Stimulated activated effector memory CD8-positive, alpha-beta T cell treated with anti-CD3 and anti-CD28 coated beads, Interleukin-12 subunit alpha, Interleukin-12 subunit beta, amount 100 ng/mL, for 72 hours (primary cell): Measurements from ENCODE around the gene PIP4P1.
A peak's percentile ranks its signal among the peaks of the same experiment; 100 is the strongest.

ENCODE experiments used
- ATAC-seq: fragments of 150-1000 bp; cut with Tn5 transposase; 2 replicates; pipeline ENCODE4 v1.10.0; 2021
- DNase-seq, 2 donors: peaks; one replicate each; pipeline ENCODE4 v3.0.0; 2021 to 2022; ENCODE audit warnings: low spot score in 2 of 2
- H3K27ac Mint-ChIP-seq: one replicate; pipeline ENCODE4 v1.8.0; 2022; ENCODE audit warnings: mild to moderate bottlenecking, mixed read lengths
- H3K36me3 Mint-ChIP-seq: one replicate; pipeline ENCODE4 v1.8.0; 2022; ENCODE audit warnings: mild to moderate bottlenecking, mixed read lengths
- H3K4me1 Mint-ChIP-seq: one replicate; pipeline ENCODE4 v1.8.0; 2022; ENCODE audit warnings: mixed read lengths
- H3K4me3 Mint-ChIP-seq: one replicate; pipeline ENCODE4 v1.8.0; 2022; ENCODE audit warnings: mild to moderate bottlenecking, mixed read lengths
- H3K9me3 Mint-ChIP-seq: one replicate; pipeline ENCODE4 v1.8.0; 2022; ENCODE audit warnings: mixed read lengths

The PIP4P1 gene

GRCh38 chr14:20487396-20487725 lies 26.1 kb upstream of the PIP4P1 start:
- Mint-ChIP-seq H3K4me3 (peak overlapping the region; percentile 19), H3K27ac (peak overlapping the region; percentile 55), H3K9me3 (no peaks in the 10 kb centered on the region), H3K36me3 (no peaks in the 10 kb centered on the region), H3K4me1 (peaks cover 56% of the 10 kb centered on the region)
- DNase-seq (no peak), ATAC-seq (no peak)

GRCh38 chr14:20486684-20487395 lies 25.6 kb upstream of the PIP4P1 start:
- ATAC-seq, result no peak
- H3K27ac Mint-ChIP-seq, result peak overlapping the region; percentile 55
- peak overlapping the region; percentile 19 for H3K4me3 Mint-ChIP-seq
- H3K9me3 Mint-ChIP-seq, result no peaks in the 10 kb centered on the region
- DNase-seq, result no peak
- H3K36me3 Mint-ChIP-seq, result no peaks in the 10 kb centered on the region
- H3K4me1 Mint-ChIP-seq, result peaks cover 62% of the 10 kb centered on the region

- H3K27ac Mint-ChIP-seq, result no peak overlapping the region
- ATAC-seq (no peak), DNase-seq (no peak)
- H3K4me1 Mint-ChIP-seq, result peaks cover 56% of the 10 kb centered on the region
- no peak overlapping the region for H3K4me3 Mint-ChIP-seq
- no peaks in the 10 kb centered on the region for H3K36me3 Mint-ChIP-seq
- H3K9me3 Mint-ChIP-seq, result no peaks in the 10 kb centered on the region
Observed at GRCh38 chr14:20485900-20486299, 24.7 kb upstream of the PIP4P1 start.

- Mint-ChIP-seq H3K4me1 (peaks cover 54% of the 10 kb centered on the region), H3K9me3 (no peaks in the 10 kb centered on the region), H3K27ac (peak overlapping the region; percentile 80), H3K4me3 (no peak overlapping the region), H3K36me3 (peaks cover 30% of the 10 kb centered on the region)
- DNase-seq (no peak), ATAC-seq (no peak)
Observed at GRCh38 chr14:20482382-20482781, 21.1 kb upstream of the PIP4P1 start.

GRCh38 chr14:20478894-20479293 lies 17.7 kb upstream of the PIP4P1 start:
- no peak overlapping the region for H3K4me3 Mint-ChIP-seq
- peaks cover 58% of the 10 kb centered on the region for H3K4me1 Mint-ChIP-seq
- no peaks in the 10 kb centered on the region for H3K9me3 Mint-ChIP-seq
- H3K27ac Mint-ChIP-seq, result no peak overlapping the region
- DNase-seq, result no peak
- peaks cover 65% of the 10 kb centered on the region for H3K36me3 Mint-ChIP-seq
- no peak for ATAC-seq

- no peaks in the 10 kb centered on the region for H3K9me3 Mint-ChIP-seq
- peak overlapping the region; percentile 48 for H3K4me3 Mint-ChIP-seq
- ATAC-seq (peak; percentile 71), DNase-seq (no peak)
- peak overlapping the region; percentile 92 for H3K27ac Mint-ChIP-seq
- peaks cover 81% of the 10 kb centered on the region for H3K36me3 Mint-ChIP-seq
- peaks cover 65% of the 10 kb centered on the region for H3K4me1 Mint-ChIP-seq
Observed at GRCh38 chr14:20477211-20477876, 16.1 kb upstream of the PIP4P1 start.

GRCh38 chr14:20476776-20477175 lies 15.5 kb upstream of the PIP4P1 start:
- Mint-ChIP-seq H3K4me1 (peaks cover 65% of the 10 kb centered on the region), H3K27ac (peak overlapping the region; percentile 92), H3K4me3 (peak overlapping the region; percentile 48), H3K9me3 (no peaks in the 10 kb centered on the region), H3K36me3 (peaks cover 86% of the 10 kb centered on the region)
- ATAC-seq (no peak), DNase-seq (no peak)

GRCh38 chr14:20472536-20473169 lies 11.4 kb upstream of the PIP4P1 start:
- ATAC-seq (no peak), DNase-seq (no peak)
- peaks cover 72% of the 10 kb centered on the region for H3K4me1 Mint-ChIP-seq

GRCh38 chr14:20470603-20470901 lies 9.3 kb upstream of the PIP4P1 start:
- H3K4me1 Mint-ChIP-seq, result peaks cover 58% of the 10 kb centered on the region
- peak overlapping the region; percentile 99 for H3K27ac Mint-ChIP-seq
- no peaks in the 10 kb centered on the region for H3K9me3 Mint-ChIP-seq
- no peak for DNase-seq
- peak overlapping the region; percentile 98 for H3K4me3 Mint-ChIP-seq
- ATAC-seq, result no peak
- peaks cover 68% of the 10 kb centered on the region for H3K36me3 Mint-ChIP-seq

More at GRCh38 chr14:20472536-20473169, 11.4 kb upstream of the PIP4P1 start:
- Mint-ChIP-seq H3K4me3 (peak overlapping the region; percentile 98), H3K9me3 (no peaks in the 10 kb centered on the region), H3K36me3 (peaks cover 89% of the 10 kb centered on the region), H3K27ac (peak overlapping the region; percentile 90)

- peak; percentile 38 to 81 for DNase-seq
- Mint-ChIP-seq H3K4me1 (peaks cover 55% of the 10 kb centered on the region), H3K36me3 (peaks cover 63% of the 10 kb centered on the region), H3K4me3 (peak overlapping the region; percentile 98), H3K9me3 (no peaks in the 10 kb centered on the region), H3K27ac (peak overlapping the region; percentile 99)
- peak; percentile 87 for ATAC-seq
Observed at GRCh38 chr14:20469890-20470602, 8.8 kb upstream of the PIP4P1 start.

GRCh38 chr14:20469242-20469889 lies 8.1 kb upstream of the PIP4P1 start, which contains the start of gene PNP:
Gene PNP, plus strand, starts transcription at chr14:20469406. Its CDS starts 119 bp downstream, at chr14:20469525.
- Mint-ChIP-seq H3K4me3 (peak within 1 kb of the TSS; percentile 98), H3K4me1 (peaks cover 48% of the 10 kb centered on the region), H3K27ac (peak within 1 kb of the TSS; percentile 99)

GRCh38 chr14:20468764-20469241 lies 7.6 kb upstream of the PIP4P1 start:
- no peak for DNase-seq
- ATAC-seq, result no peak
- peak overlapping the region; percentile 98 for H3K4me3 Mint-ChIP-seq

More at GRCh38 chr14:20469242-20469889, 8.1 kb upstream of the PIP4P1 start, which contains the start of gene PNP:
- peaks cover 56% of the 10 kb centered on the region for H3K36me3 Mint-ChIP-seq
- ATAC-seq, result peak; percentile 95
- no peaks in the 10 kb centered on the region for H3K9me3 Mint-ChIP-seq
- peak; percentile 71 to 95 for DNase-seq

GRCh38 chr14:20460458-20461224 lies 593 bp downstream of the PIP4P1 start:
- ATAC-seq (no peak), DNase-seq (peak in 1 of 2 donors; percentile 64)
- H3K4me1 Mint-ChIP-seq, result peaks cover 20% of the 10 kb centered on the region
- H3K36me3 Mint-ChIP-seq, result peaks cover 10% of the 10 kb centered on the region
- peak overlapping the region; percentile 86 for H3K27ac Mint-ChIP-seq
- peak overlapping the region; percentile 74 for H3K4me3 Mint-ChIP-seq
- no peaks in the 10 kb centered on the region for H3K9me3 Mint-ChIP-seq

More at GRCh38 chr14:20468764-20469241, 7.6 kb upstream of the PIP4P1 start:
- peak overlapping the region; percentile 99 for H3K27ac Mint-ChIP-seq
- H3K36me3 Mint-ChIP-seq, result peaks cover 51% of the 10 kb centered on the region
- peaks cover 42% of the 10 kb centered on the region for H3K4me1 Mint-ChIP-seq
- no peaks in the 10 kb centered on the region for H3K9me3 Mint-ChIP-seq
